Smooth muscle cell (in vitro differentiated cells): Measurements from ENCODE around the gene ATP5F1D. TPM values are rescaled to one million over a fixed set of nuclear protein-coding genes. Genes with fewer than 3 reads are reported as not detected.

Source experiments
- DNase-seq: peaks from one replicate; lab custom pipeline; 2025; ENCODE audit not compliant: unreplicated experiment; lab: John Stamatoyannopoulos, UW
- H2AFZ ChIP-seq: fragments of 200-600 bp; sonication (generic); 2 replicates; pipeline ENCODE4 v1.6.0; 2016; ENCODE audit warnings: antibody characterized with exemption, low read depth, mild to moderate bottlenecking
- H3F3A ChIP-seq: fragments of 200-600 bp; sonication (generic); 2 replicates; pipeline ENCODE4 v1.6.0; 2017; ENCODE audit warnings: antibody characterized with exemption, low read depth
- H3K27ac ChIP-seq: fragments of 200-600 bp; sonication (generic); 2 replicates; pipeline ENCODE4 v1.5.1; 2016; ENCODE audit warnings: low read depth, mild to moderate bottlenecking
- H3K27me3 ChIP-seq: fragments of 200-600 bp; sonication (generic); 2 replicates; pipeline ENCODE4 v1.6.1; 2016; ENCODE audit warnings: low read depth, mild to moderate bottlenecking
- H3K36me3 ChIP-seq: fragments of 200-600 bp; sonication (generic); 2 replicates; pipeline ENCODE4 v1.5.1; 2016; ENCODE audit warnings: low read depth
- H3K4me1 ChIP-seq: fragments of 200-600 bp; sonication (generic); 2 replicates; pipeline ENCODE4 v1.5.1; 2016; ENCODE audit warnings: low read depth
- H3K4me2 ChIP-seq: fragments of 200-600 bp; sonication (generic); 2 replicates; pipeline ENCODE4 v1.6.0; 2016; ENCODE audit warnings: mild to moderate bottlenecking
- H3K4me3 ChIP-seq: fragments of 200-600 bp; sonication (generic); 2 replicates; pipeline ENCODE4 v1.5.1; 2016; ENCODE audit warnings: mild to moderate bottlenecking
- H3K79me2 ChIP-seq: fragments of 200-600 bp; sonication (generic); 2 replicates; pipeline ENCODE4 v1.6.0; 2016; ENCODE audit warnings: low read depth, mild to moderate bottlenecking
- H3K9ac ChIP-seq: fragments of 200-600 bp; sonication (generic); 2 replicates; pipeline ENCODE4 v1.6.0; 2016; ENCODE audit warnings: low read depth
- H3K9me3 ChIP-seq: fragments of 200-600 bp; sonication (generic); replicated peaks from 2 replicates; pipeline ENCODE4 v1.5.1; 2016; ENCODE audit warnings: low read depth
- H4K20me1 ChIP-seq: fragments of 200-600 bp; sonication (generic); 2 replicates; pipeline ENCODE4 v1.6.0; 2016; ENCODE audit warnings: low read depth
- WGBS: methylation state at CpG from one replicate; pipeline ENCODE4 v1.1.7; 2016; ENCODE audit warnings: low lambda C conversion rate; 5-methylcytosine and 5-hydroxymethylcytosine counted together
- polyA plus RNA-seq: library from polyadenylated mRNA; unstranded; fragments of >200 nt; fragmentation: Nextera tagmentation; extraction: Ambion mirVana; gene quantifications from 2 replicates; pipeline ENCODE4 v1.2.1, GENCODE V29; 2016
- total RNA-seq: library from RNA; depleted of rRNA; stranded (reverse); fragments of >200 nt; gene quantifications from 2 replicates; pipeline ENCODE4 v1.2.3, GENCODE V29; 2014
- TF ChIP-seq, protein P1 (sequence below): fragments of 200-600 bp; sonication (generic); IDR thresholded peaks from 2 replicates; pipeline ENCODE4 v1.5.1; 2017; ENCODE audit warnings: borderline replicate concordance, mild to moderate bottlenecking, antibody characterized with exemption; ENCODE audit not compliant: insufficient read depth, poor library complexity, severe bottlenecking

Gene ATP5F1D
- total and polyA plus RNA-seq, 2 experiments from 2014 or later = 68.8 to 272 TPM

- Histone ChIP-seq H3K4me2 (peak overlapping the region; percentile 99), H3K27ac (peak overlapping the region; percentile 97), H3K79me2 (peaks cover 63% of the 10 kb centered on the region), H3K4me3 (peak overlapping the region; percentile 99), H3K9ac (peak overlapping the region; percentile 86), H2AFZ (no peak overlapping the region), H3F3A (peaks cover 48% of the 10 kb centered on the region), H3K9me3 (no peaks in the 10 kb centered on the region), H3K4me1 (peaks cover 7% of the 10 kb centered on the region), H3K36me3 (no peaks in the 10 kb centered on the region), H3K27me3 (no peaks in the 10 kb centered on the region), H4K20me1 (peaks cover 66% of the 10 kb centered on the region)
- 3% methylated on average over 30 of the region's 41 CpGs for WGBS
- TF ChIP-seq, protein P1, sequence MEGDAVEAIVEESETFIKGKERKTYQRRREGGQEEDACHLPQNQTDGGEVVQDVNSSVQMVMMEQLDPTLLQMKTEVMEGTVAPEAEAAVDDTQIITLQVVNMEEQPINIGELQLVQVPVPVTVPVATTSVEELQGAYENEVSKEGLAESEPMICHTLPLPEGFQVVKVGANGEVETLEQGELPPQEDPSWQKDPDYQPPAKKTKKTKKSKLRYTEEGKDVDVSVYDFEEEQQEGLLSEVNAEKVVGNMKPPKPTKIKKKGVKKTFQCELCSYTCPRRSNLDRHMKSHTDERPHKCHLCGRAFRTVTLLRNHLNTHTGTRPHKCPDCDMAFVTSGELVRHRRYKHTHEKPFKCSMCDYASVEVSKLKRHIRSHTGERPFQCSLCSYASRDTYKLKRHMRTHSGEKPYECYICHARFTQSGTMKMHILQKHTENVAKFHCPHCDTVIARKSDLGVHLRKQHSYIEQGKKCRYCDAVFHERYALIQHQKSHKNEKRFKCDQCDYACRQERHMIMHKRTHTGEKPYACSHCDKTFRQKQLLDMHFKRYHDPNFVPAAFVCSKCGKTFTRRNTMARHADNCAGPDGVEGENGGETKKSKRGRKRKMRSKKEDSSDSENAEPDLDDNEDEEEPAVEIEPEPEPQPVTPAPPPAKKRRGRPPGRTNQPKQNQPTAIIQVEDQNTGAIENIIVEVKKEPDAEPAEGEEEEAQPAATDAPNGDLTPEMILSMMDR = no peak
- peak; percentile 47 for DNase-seq
Measured at GRCh38 chr19:1251330-1252220, 10.0 kb downstream of the ATP5F1D start.

- no peaks in the 10 kb centered on the region for H3K27me3 ChIP-seq
- peaks cover 7% of the 10 kb centered on the region for H3K4me1 ChIP-seq
- peak overlapping the region; percentile 86 for H3K9ac ChIP-seq
- H3K27ac ChIP-seq = peak overlapping the region; percentile 97
- H4K20me1 ChIP-seq = peaks cover 73% of the 10 kb centered on the region
- H3K4me2 ChIP-seq = peak overlapping the region; percentile 99
- TF ChIP-seq, protein P1 = no peak
- no peak overlapping the region for H2AFZ ChIP-seq
- WGBS = 7% methylated on average over 26 of the region's 30 CpGs
- no peaks in the 10 kb centered on the region for H3K9me3 ChIP-seq
- peaks cover 70% of the 10 kb centered on the region for H3K79me2 ChIP-seq
- peak overlapping the region; percentile 99 for H3K4me3 ChIP-seq
- H3K36me3 ChIP-seq = no peaks in the 10 kb centered on the region
- DNase-seq = peak; percentile 93
- H3F3A ChIP-seq = peaks cover 54% of the 10 kb centered on the region
Measured at GRCh38 chr19:1252221-1252820, 10.8 kb downstream of the ATP5F1D start.

- Histone ChIP-seq H3K4me3 (peak overlapping the region; percentile 99), H3K4me1 (peaks cover 10% of the 10 kb centered on the region), H3K27me3 (no peaks in the 10 kb centered on the region), H3K9ac (peak overlapping the region; percentile 86), H3K9me3 (no peaks in the 10 kb centered on the region), H3K27ac (peak overlapping the region; percentile 97), H4K20me1 (peaks cover 80% of the 10 kb centered on the region), H2AFZ (no peak overlapping the region), H3K4me2 (peak overlapping the region; percentile 99), H3K36me3 (no peaks in the 10 kb centered on the region), H3K79me2 (peaks cover 77% of the 10 kb centered on the region), H3F3A (peaks cover 53% of the 10 kb centered on the region)
- TF ChIP-seq, protein P1 = no peak
- 11% methylated on average over 17 of the region's 26 CpGs for WGBS
- DNase-seq = peak; percentile 99
Measured at GRCh38 chr19:1252821-1253513, 11.4 kb downstream of the ATP5F1D start.
